Fibroblast of upper back skin (primary cell): ENCODE data around the gene HCK.
"Not testable (repeated sequence)": the region's sequence is repeated elsewhere in the genome, so short reads cannot be mapped to it uniquely, and the experiment has no call there.

ENCODE experiments used
- DNase-seq: peaks from one replicate; pipeline ENCODE4 v3.0.0-alpha.2; 2013

The HCK gene

GRCh38 chr20:32029561-32029960 is 22.5 kb upstream of the HCK start:
- no peak for DNase-seq

- DNase-seq, result peak; percentile 78
Observed at GRCh38 chr20:32031007-32031958, 20.8 kb upstream of the HCK start.

GRCh38 chr20:32033316-32033715 is 18.7 kb upstream of the HCK start:
- no peak for DNase-seq

GRCh38 chr20:32033721-32034120 is 18.3 kb upstream of the HCK start:
- not testable (repeated sequence) for DNase-seq

- peak; percentile 17 for DNase-seq
Observed at GRCh38 chr20:32034581-32035425, 17.2 kb upstream of the HCK start.

- no peak for DNase-seq
Observed at GRCh38 chr20:32035426-32035779, 16.6 kb upstream of the HCK start.

- DNase-seq, result no peak
Observed at GRCh38 chr20:32036252-32036651, 15.8 kb upstream of the HCK start.

- peak; percentile 77 for DNase-seq
Observed at GRCh38 chr20:32036716-32037485, 15.1 kb upstream of the HCK start.

GRCh38 chr20:32037929-32038328 is 14.1 kb upstream of the HCK start:
- peak; percentile 69 for DNase-seq

GRCh38 chr20:32040142-32040953 is 11.7 kb upstream of the HCK start:
- no peak for DNase-seq

GRCh38 chr20:32045999-32046398 is 6.0 kb upstream of the HCK start:
- no peak for DNase-seq

GRCh38 chr20:32050324-32050841 is 1.7 kb upstream of the HCK start:
- DNase-seq, result no peak

- no peak for DNase-seq
Observed at GRCh38 chr20:32050851-32051556, 1.0 kb upstream of the HCK start.

GRCh38 chr20:32051720-32052089 is 337 bp upstream of the HCK start:
- no peak for DNase-seq

- no peak for DNase-seq
Observed at GRCh38 chr20:32052778-32053362, 828 bp downstream of the HCK start.

- no peak for DNase-seq
Observed at GRCh38 chr20:32053648-32054047, 1.6 kb downstream of the HCK start.

- DNase-seq, result no peak
Observed at GRCh38 chr20:32056708-32057483, 4.9 kb downstream of the HCK start.

GRCh38 chr20:32057656-32058184 is 5.7 kb downstream of the HCK start:
- DNase-seq, result no peak

GRCh38 chr20:32059189-32059588 is 7.1 kb downstream of the HCK start:
- DNase-seq, result no peak

- peak; percentile 10 for DNase-seq
Observed at GRCh38 chr20:32062776-32063170, 10.7 kb downstream of the HCK start.
